ENCODE results near the gene TMIGD1.

TMIGD1 gene

DNA sequence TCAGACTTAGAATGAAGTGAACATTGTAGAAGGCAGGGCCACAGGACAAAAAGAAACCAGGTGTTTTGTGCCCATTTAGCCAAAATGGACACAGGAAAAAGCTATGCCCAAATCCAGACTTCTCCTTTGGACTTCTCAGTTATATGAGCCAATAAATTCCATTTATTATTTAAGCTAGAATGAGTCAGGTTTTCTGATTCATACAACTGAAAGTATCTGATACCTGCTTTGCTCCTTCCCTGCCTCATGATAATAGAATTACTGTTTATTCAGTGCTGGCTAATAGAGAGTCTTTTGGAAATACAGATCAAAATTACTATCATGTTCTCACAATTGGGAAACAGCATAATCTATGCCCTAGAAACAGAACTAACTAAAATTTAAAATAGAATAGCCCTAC, 36.1 kb upstream of the TMIGD1 start:
- TF ChIP-seq ARNTL (CRISPR knock-in tag; IDR thresholded peaks at IDR 0.05; ENCODE audit: borderline replicate concordance, low read depth) (no peak), CSDC2 (CRISPR knock-in tag; IDR thresholded peaks at IDR 0.05) (no peak), OSR1 (CRISPR knock-in tag; IDR thresholded peaks at IDR 0.05) (no peak), ZNF8 (CRISPR knock-in tag; IDR thresholded peaks at IDR 0.05) (no peak), TCF4 (CRISPR knock-in tag; IDR thresholded peaks at IDR 0.05; ENCODE audit: borderline replicate concordance) (no peak), ISL1 (CRISPR knock-in tag; IDR thresholded peaks at IDR 0.05) (no peak), RARB (CRISPR knock-in tag; IDR thresholded peaks at IDR 0.05) (no peak), ZC3H10 (CRISPR knock-in tag; IDR thresholded peaks at IDR 0.05) (no peak), GLIS3 (CRISPR knock-in tag; IDR thresholded peaks at IDR 0.05) (no peak), ZNF70 (CRISPR knock-in tag; IDR thresholded peaks at IDR 0.05) (no peak), BACH2 (CRISPR knock-in tag; IDR thresholded peaks at IDR 0.05; ENCODE audit: borderline replicate concordance) (no peak)
- TF ChIP-seq, protein P1, sequence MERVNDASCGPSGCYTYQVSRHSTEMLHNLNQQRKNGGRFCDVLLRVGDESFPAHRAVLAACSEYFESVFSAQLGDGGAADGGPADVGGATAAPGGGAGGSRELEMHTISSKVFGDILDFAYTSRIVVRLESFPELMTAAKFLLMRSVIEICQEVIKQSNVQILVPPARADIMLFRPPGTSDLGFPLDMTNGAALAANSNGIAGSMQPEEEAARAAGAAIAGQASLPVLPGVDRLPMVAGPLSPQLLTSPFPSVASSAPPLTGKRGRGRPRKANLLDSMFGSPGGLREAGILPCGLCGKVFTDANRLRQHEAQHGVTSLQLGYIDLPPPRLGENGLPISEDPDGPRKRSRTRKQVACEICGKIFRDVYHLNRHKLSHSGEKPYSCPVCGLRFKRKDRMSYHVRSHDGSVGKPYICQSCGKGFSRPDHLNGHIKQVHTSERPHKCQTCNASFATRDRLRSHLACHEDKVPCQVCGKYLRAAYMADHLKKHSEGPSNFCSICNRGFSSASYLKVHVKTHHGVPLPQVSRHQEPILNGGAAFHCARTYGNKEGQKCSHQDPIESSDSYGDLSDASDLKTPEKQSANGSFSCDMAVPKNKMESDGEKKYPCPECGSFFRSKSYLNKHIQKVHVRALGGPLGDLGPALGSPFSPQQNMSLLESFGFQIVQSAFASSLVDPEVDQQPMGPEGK (CRISPR knock-in tag; IDR thresholded peaks at IDR 0.05; ENCODE audit: borderline replicate concordance): no peak
- TF ChIP-seq, protein P2, sequence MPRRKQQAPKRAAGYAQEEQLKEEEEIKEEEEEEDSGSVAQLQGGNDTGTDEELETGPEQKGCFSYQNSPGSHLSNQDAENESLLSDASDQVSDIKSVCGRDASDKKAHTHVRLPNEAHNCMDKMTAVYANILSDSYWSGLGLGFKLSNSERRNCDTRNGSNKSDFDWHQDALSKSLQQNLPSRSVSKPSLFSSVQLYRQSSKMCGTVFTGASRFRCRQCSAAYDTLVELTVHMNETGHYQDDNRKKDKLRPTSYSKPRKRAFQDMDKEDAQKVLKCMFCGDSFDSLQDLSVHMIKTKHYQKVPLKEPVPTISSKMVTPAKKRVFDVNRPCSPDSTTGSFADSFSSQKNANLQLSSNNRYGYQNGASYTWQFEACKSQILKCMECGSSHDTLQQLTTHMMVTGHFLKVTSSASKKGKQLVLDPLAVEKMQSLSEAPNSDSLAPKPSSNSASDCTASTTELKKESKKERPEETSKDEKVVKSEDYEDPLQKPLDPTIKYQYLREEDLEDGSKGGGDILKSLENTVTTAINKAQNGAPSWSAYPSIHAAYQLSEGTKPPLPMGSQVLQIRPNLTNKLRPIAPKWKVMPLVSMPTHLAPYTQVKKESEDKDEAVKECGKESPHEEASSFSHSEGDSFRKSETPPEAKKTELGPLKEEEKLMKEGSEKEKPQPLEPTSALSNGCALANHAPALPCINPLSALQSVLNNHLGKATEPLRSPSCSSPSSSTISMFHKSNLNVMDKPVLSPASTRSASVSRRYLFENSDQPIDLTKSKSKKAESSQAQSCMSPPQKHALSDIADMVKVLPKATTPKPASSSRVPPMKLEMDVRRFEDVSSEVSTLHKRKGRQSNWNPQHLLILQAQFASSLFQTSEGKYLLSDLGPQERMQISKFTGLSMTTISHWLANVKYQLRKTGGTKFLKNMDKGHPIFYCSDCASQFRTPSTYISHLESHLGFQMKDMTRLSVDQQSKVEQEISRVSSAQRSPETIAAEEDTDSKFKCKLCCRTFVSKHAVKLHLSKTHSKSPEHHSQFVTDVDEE (CRISPR knock-in tag; IDR thresholded peaks at IDR 0.05): no peak
- TF ChIP-seq, protein P3, sequence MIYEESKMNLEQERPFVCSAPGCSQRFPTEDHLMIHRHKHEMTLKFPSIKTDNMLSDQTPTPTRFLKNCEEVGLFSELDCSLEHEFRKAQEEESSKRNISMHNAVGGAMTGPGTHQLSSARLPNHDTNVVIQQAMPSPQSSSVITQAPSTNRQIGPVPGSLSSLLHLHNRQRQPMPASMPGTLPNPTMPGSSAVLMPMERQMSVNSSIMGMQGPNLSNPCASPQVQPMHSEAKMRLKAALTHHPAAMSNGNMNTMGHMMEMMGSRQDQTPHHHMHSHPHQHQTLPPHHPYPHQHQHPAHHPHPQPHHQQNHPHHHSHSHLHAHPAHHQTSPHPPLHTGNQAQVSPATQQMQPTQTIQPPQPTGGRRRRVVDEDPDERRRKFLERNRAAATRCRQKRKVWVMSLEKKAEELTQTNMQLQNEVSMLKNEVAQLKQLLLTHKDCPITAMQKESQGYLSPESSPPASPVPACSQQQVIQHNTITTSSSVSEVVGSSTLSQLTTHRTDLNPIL (CRISPR knock-in tag; IDR thresholded peaks at IDR 0.05; ENCODE audit: low read depth): no peak
- no peak for ATAC-seq

DNA sequence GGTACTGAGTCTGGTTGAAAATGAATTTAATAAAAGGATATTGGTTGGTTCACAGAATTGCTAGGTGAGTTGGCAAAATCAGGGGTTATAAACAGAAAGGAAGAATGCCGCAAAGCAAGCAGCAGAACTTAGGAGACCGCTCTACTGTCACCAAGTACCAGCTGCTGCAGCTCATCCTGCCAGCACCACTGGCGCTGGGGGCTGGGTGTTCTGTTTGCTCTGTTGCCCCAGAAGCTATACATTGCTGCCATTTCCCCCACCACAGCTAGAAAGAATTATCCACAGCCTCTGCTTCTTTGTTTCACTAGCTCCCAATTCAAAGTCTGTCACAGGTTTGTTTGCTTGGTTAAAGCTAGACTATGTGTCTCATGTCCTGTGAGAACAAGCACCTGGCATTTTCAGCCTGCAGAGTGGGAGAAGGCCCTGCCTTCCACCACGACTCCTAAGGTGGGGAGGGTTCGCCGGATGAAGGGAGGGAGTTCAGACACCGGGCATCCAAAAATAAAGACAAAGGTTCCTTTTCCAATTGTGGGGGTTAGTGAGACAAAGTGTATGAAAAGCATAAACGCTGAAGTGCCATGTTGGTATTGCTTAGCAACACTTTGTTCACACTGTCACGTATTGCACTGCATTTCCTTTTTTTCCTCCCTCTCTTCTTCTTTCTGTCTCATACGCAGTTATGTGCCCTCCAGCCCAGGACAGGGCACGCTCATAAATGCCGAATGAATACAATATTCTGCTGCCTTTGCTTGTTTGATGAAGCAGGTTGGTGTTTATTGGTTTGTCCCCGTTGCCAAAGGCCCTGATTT, 35.3 kb upstream of the TMIGD1 start:
- ATAC-seq: no peak
- no peak for TF ChIP-seq ISL1 (CRISPR knock-in tag; IDR thresholded peaks at IDR 0.05)
- no peak for TF ChIP-seq TOX (CRISPR knock-in tag; IDR thresholded peaks at IDR 0.05; ENCODE audit: borderline replicate concordance)
- TF ChIP-seq, protein P4, sequence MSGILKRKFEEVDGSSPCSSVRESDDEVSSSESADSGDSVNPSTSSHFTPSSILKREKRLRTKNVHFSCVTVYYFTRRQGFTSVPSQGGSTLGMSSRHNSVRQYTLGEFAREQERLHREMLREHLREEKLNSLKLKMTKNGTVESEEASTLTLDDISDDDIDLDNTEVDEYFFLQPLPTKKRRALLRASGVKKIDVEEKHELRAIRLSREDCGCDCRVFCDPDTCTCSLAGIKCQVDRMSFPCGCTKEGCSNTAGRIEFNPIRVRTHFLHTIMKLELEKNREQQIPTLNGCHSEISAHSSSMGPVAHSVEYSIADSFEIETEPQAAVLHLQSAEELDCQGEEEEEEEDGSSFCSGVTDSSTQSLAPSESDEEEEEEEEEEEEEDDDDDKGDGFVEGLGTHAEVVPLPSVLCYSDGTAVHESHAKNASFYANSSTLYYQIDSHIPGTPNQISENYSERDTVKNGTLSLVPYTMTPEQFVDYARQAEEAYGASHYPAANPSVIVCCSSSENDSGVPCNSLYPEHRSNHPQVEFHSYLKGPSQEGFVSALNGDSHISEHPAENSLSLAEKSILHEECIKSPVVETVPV (CRISPR knock-in tag; IDR thresholded peaks at IDR 0.05): no peak
- no peak for TF ChIP-seq ZNF70 (CRISPR knock-in tag; IDR thresholded peaks at IDR 0.05)
- no peak for TF ChIP-seq BACH2 (CRISPR knock-in tag; IDR thresholded peaks at IDR 0.05; ENCODE audit: borderline replicate concordance)
- TF ChIP-seq CSDC2 (CRISPR knock-in tag; IDR thresholded peaks at IDR 0.05): no peak
- TF ChIP-seq ZNF8 (CRISPR knock-in tag; IDR thresholded peaks at IDR 0.05): no peak
- TF ChIP-seq ZFP3 (CRISPR knock-in tag; IDR thresholded peaks at IDR 0.05): no peak
- no peak for TF ChIP-seq TCF4 (CRISPR knock-in tag; IDR thresholded peaks at IDR 0.05; ENCODE audit: borderline replicate concordance)
- no peak for TF ChIP-seq OSR1 (CRISPR knock-in tag; IDR thresholded peaks at IDR 0.05)
- no peak for TF ChIP-seq RARB (CRISPR knock-in tag; IDR thresholded peaks at IDR 0.05)
- TF ChIP-seq, protein P1 (CRISPR knock-in tag; IDR thresholded peaks at IDR 0.05; ENCODE audit: borderline replicate concordance): no peak
- TF ChIP-seq ARNTL (CRISPR knock-in tag; IDR thresholded peaks at IDR 0.05; ENCODE audit: borderline replicate concordance, low read depth): no peak
- TF ChIP-seq, protein P2 (CRISPR knock-in tag; IDR thresholded peaks at IDR 0.05): no peak
